Activated CD4-positive, alpha-beta T cell treated with anti-CD3 and anti-CD28 coated beads, Interleukin-2, amount 50 U/mL, for 1 hour (primary cell): Measurements from ENCODE around the gene UBE2Q2.
A peak's percentile ranks its signal among the peaks of the same experiment; 100 is the strongest.
"Not testable (repeated sequence)": the region's sequence is repeated elsewhere in the genome, so short reads cannot be mapped to it uniquely, and the experiment has no call there.

Source experiments
- DNase-seq: peaks from one replicate; pipeline ENCODE4 v3.0.0-alpha.2; 2020

UBE2Q2 gene

DNA sequence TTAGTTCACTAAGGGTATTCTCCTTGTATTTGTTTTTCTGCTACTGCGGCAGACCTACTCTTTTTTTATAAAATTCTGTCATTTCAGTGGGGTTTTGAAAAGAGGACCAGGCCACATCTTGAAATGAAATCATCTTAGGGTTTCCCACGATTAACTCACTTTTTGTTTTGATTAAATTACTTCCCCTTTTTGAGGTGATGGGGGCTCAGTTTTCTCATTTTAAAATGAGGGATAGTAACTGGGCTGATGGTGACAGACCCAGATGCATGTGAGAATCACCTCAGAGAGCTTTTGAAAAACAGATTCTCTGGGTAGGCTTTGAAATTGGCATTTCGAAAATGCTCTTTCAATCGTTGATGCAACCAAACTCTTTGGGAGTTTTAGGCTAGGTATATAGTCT is 24.2 kb downstream of the UBE2Q2 start:
- DNase-seq = no peak

DNA sequence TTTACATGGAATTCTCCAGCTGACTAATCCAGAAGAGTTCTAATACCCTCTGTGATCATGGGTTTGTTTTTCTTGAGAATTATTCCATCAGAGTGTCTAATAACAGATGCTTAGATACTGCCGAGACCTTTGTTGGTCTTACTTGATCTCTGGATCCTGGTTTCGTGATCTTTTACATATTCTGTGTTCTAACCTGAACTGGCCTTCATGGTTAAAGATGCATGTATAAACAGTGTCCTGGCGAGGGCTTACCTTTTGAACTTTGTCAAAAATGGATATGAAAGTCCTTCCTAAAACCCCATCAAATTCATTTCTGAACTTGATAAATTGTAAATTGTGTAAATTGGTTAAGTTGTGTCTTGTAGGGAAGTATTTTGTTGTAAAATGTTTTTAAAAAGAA is 24.8 kb downstream of the UBE2Q2 start:
- DNase-seq = no peak

DNA sequence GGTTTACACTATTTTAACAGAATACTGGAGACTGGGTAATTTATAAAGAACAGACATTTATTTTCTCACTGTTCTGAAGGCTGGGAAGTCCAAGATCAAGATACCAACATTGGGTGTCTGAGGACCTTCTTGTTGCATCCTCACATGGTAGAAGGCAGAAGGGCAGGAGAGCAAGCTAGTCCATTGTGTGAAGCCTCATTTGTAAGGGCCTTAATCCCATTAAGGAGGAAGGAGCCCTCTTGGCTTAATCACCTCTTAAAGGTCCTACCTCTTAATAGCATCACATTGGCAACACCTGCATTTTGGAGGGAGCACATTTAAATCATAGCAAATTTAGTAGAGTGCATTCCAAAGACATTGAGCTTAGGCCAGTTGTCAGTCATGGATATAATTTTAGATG is 26.2 kb downstream of the UBE2Q2 start:
- DNase-seq = no peak

DNA sequence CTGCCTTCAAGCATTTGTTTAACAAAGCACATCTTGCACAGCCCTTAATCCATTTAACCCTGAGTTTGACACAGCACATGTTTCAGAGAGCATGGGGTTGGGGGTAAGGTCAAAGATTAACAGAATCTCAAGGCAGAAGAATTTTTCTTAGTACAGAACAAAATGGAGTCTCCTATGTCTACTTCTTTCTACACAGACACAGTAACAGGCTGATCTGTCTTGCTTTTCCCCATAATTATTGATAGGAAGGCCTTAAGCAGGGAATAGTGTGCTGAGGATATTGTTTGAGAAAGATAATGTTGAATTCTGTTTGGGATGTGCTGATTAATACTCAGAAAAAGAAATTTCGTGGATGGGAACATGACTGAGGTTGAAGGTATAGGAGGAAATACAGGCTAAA is 28.3 kb downstream of the UBE2Q2 start:
- not testable (repeated sequence) for DNase-seq

DNA sequence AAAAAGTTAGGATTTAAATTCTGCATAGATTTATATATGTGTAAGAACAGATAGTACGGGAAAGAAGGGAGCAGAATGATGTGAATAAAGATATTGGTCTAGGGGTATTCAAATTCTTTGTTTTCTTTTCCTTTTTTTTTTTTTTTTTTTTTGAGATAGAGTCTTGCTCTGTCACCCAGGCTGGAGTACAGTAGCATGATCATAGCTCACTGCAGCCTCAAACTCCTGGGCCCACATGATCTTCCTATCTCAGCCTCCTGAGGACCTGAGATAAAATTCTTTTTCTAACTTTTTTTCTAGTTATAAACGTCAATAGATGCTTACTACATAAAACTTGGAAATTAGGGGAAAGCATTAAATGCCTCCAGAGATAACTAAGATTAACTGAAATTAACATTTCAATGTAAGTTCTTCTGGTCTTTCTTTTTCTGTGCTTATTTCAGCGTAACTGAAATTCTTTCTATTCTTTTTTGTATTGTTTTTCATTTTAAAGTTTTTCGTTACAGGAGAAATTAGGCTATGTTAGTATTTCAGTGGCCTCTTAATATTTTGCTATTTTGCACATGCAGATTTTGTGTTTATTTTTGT is 29.2 kb downstream of the UBE2Q2 start:
- DNase-seq = no peak

DNA sequence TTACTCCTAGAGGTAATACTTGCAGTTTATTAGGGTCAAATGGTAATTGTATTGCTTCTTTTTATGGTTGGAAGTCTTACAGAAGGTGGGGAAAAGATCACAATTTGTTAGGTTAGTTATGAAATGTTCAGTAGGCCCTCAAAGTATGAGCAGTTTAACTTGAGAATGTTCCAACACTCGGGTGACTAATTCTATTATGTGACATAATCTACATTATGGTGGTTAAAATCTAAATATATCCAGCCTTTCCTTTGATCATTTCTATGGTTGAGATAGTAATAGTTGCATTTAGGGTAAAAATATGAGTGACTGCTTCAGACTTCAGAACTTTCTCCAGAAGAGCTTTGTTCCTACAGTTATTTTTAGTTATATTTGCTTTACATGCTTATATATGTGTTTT is 40.8 kb downstream of the UBE2Q2 start:
- no peak for DNase-seq

DNA sequence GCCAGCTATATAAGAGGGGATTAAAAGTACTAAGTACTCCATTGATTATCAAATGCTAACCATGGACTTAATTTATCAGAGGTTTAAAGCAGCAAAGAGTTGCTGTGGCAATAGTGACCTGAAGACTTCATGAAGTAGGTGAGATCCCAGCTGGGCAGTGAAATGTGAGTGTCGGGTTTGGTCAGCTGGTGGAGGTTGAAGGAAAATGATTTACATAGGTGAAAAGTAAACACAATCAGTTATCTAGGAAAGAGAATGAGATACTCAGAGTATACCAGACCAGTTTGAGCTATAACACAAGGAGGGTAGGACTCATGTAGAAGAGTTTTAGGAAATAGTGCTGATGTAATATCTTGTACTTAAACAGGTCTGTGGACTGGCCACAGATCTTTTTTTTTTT is 43.9 kb downstream of the UBE2Q2 start:
- no peak for DNase-seq

DNA sequence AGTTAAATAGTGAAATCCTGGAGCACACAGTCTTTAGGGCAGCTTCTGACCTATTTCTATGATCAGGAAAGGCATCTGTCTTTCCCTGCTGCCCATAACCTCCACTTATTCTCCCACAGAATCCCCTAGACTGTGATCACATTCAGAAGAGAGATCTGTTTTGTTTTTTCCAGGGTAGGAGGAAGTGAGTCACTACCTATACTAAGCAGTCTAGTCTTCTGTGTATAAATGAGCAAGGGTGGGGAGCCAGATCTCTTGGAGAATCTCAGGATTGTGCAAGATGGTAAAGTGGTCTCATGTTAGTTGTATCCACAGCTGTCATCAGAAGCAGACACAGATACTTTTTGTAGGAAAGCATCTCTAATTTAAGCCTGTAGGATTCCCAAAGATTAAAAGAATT is 48.6 kb downstream of the UBE2Q2 start:
- no peak for DNase-seq

DNA sequence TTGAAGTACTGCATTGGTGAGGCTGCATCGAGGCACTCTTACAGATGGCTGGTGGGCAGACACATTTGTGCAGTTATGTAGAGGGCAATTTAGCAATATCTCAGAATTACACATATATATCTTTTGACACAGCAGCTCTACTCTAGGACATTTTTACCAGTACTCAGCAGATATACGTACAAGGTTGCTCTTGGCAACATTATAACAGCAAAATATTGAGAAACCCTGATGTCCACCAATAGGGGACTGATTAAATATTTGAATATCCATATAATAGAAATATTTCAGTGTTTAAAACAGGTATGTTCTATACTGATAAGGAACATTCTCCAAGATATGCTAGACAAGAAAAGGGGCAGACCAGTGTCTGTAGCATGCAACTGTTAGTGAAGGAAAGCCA is 52.5 kb downstream of the UBE2Q2 start:
- DNase-seq = no peak

DNA sequence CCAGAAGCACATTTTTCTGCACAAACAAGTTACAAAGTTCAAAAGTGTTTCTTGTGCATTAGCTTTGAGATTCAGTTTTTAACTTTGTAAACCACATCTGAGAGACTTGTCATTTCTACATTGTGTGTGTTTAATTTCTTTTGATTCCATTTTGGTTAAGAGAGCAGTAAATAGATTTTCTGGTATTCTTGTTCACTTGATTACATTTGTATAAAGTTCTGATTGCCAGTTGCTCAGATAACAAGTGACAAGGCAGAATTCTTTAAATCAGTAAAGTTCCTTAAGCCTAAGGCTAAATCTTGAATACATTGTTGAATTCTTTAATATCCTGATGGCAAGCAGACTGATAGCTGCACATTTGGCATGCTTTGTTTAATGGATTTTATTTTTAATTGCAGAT is 57.3 kb downstream of the UBE2Q2 start:
- no peak for DNase-seq

DNA sequence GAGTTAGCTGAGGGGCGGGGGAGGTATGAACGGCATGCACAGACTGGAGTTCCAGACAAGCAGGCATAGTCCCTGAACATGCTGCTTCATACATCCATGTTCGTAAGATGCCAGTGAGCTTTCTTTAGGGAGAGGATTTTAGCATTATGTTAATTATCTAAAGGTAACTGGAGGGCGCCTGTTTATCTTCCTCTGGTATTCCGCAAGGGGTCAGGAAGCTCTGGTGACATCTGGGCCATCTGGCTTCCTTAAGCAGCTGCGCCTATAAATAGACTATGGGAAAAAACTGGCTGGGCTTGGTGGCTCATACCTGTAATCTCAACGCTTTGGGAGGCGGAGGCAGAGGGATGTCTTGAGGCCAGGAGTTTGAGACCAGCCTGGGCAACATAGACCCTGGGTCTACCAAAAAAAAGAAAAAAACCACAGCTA is 58.9 kb downstream of the UBE2Q2 start:
- no peak for DNase-seq

DNA sequence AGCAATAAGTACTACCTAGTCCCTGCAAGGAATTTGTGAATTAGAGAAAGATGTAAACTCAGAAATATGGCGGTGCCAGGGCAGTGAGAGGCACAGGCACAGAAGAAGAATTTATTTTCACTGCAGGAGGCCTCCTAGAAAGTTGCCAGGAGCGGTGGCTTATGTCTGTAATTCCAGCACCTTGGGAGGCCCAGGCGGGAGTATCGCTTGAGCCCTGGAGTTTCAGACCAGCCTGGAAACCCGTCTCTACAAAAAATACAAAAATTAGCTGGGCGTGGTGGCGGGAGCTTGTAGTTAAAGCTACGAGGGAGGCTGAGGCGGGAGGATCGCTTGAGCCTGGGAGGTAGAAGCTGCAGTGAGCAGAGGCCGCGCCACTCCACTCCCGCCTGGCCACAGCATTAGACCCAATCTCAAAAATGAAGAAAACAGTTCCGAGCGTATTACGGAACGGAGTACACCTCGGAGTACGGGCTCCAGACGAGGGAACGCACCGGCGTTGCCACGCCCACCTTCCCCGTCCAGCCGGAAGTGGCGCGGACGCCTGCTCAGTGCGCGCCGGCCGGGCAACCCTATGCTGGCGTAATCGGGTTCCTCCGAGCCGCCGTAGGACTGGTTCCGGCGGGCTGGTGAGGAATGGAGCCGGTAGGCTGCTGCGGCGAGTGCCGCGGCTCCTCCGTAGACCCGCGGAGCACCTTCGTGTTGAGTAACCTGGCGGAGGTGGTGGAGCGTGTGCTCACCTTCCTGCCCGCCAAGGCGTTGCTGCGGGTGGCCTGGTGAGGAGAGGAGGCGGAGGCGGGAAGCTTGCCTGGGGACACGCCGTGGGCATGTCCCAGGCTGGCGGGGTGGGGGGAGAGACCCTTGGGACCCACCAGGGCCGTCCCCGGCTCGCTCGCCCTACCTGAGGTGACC is 60.3 kb downstream of the UBE2Q2 start, which contains the start of gene FBXO22:
FBXO22 (plus strand) TSS at position 548 of the 909 bp plus-strand sequence; CDS start at position 634, 86 bp downstream.
- peak; percentile 87 for DNase-seq

DNA sequence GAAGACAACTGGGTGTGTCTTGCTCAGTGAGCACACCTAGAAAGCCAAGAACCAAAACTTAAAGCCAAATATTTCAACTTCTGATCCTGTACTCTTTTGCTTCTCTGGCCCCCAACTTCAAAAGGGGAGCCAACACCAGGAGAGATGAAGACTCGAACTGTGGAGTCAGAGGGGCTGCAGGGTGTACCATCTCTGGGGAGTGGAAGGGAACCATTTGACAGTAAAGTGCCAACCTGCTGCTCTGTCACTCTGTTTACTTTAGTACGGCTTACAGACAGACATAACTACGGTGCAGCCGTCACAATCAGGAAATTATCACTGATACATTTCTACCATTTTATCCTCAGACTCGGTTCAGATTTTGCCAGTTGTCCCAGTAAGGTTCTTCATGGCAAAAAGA is 62.0 kb downstream of the UBE2Q2 start:
- no peak for DNase-seq

DNA sequence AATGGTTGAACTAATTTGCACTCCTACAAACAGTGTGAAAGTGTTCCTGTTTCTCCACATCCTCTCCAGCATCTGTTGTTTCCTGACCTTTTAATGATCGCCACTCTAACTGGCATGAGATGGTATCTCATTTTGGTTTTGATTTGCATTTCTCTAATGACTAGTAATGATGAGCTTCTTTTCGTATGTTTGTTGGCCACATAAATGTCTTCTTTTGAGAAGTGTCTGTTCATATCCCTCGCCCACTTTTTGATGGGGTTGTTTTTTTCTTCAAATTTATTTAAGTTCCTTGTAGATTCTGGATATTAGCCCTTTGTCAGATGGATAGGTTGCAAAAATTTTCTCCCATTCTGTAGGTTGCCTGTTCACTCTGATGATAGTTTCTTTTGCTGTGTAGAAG is 67.1 kb downstream of the UBE2Q2 start:
- DNase-seq = not testable (repeated sequence)

DNA sequence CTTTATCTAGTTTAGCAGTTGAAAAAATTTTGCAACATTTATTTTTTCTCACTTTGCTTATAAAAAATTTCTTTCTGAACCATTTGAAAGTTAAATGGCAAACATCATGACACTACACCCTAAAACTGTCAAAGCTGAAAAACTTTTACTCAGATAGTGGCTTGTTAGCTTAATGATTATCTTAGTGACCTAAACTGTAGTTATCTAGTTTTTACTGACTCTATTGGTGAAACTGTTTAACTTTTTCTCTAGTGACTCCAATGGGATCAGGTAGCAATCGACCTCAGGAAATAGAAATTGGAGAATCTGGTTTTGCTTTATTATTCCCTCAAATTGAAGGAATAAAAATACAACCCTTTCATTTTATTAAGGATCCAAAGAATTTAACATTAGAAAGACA is 73.7 kb downstream of the UBE2Q2 start:
- no peak for DNase-seq

DNA sequence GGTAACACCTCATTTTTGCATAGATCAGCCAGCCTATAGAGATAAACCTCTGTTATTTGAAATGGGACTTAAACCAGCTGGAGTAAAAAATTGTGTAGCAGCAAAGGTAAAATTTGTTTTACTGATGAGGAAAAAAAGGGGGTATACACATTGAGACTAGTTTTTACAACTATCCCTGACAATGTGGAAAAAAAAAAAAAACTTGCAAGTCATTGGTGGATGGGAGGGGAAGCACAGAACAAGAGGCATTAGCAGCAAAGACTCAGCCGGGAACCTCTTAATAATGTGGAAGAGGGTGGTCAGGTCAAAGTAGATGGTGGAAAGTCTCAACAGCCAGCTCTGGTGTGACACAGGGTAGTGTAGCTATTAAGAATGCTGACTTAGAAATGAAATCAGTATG is 74.9 kb downstream of the UBE2Q2 start:
- DNase-seq = no peak

DNA sequence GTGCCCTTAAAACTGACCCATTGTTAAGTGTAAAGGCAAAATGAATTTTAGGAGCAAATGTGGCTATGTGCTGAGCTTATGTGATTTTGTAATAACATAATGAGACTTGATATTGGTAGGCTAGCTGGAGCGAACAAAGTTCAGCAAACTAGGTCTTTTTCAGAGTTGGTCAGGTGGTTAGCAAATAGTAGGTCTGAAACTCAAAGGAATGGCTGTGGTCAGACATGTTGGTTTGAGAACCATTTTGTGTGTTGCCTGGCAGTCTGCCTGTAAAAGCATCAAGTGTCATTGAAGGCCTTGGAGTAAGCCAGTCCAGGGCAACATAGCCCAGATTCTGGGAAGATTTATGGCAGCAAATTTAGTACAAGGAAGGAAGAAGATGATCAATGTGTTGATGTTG is 76.8 kb downstream of the UBE2Q2 start:
- DNase-seq = no peak

DNA sequence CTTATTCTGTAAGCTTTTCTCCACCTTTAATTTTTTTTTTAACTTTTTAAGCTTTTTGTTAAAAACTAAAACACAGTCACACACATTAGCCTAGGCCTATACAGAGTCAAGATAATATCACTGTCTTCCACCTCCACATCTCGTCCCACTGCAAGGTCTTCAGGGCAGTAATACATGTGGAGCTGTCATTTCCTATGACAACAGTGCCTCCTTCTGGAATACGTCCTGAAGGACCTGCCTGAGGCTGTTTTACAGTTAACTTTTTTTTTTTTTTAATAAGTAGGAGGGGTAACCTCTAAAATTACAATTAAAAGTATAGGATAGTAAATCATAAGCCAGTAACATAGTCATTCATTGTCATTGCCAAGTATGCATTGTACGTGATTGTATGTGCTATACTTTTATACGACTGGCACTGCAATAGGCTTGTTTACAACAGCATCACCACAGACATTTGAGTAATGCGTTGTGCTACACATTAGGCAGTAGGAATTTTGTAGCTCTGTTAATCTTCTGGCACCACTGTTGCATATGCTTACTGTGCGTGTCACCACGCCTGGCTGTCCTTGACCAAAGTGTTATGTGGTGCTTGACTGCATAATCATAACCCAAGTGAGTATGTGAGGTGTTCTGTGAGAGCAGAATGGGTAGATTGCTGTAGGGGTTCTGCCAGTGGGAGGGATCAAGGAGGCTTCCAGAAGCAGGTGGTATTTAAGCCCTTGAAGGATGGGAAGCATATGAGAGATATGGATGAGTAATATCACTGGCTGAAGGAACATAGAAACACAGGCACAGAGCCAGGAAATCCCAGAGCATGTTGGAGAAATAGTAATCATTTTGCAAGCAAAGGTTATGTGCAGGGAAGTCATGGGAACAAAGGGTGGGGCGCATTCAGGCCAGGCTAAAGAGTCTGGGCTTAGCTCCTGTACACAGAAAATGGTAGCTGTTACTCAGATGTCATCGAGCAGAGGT is 78.8 kb downstream of the UBE2Q2 start:
- no peak for DNase-seq

DNA sequence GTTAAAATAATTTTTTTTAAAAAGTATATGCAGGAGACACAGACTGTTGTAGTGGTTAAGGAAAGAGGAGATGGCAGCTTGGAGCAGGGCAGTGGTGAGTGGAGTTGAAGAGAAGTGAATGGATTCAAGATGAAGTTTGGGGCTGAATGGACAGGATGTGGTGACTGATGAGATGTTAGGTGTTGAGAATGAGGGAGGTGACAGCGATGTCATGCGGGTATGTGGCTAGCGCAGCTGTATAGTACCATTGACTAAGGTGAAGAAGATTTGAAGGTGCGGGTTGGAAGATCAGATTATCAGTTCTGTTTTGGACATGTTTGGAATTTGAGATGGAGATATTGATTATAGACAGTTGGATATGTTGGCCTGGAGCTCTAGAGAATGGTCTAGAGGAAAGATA is 80.5 kb downstream of the UBE2Q2 start:
- DNase-seq = no peak

DNA sequence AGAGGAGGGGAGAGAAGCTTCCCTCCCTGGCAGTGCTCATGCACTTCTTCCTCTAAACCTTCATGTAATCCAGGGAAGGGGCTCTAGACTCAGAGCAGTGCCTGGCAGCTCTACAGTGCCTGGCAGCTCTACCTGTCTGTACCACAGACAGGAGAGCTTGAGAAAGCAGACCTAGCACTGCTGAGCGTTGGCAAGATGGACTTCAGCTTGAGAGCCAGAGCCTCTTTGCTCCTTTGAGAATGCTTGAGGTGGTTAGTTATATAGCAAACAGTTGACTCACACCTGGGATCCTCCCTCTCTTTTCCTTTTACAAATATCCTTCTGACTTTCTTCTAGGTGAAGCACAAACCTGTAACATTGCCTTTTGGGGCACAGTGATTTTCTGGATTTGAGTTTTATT is 81.3 kb downstream of the UBE2Q2 start:
- no peak for DNase-seq

DNA sequence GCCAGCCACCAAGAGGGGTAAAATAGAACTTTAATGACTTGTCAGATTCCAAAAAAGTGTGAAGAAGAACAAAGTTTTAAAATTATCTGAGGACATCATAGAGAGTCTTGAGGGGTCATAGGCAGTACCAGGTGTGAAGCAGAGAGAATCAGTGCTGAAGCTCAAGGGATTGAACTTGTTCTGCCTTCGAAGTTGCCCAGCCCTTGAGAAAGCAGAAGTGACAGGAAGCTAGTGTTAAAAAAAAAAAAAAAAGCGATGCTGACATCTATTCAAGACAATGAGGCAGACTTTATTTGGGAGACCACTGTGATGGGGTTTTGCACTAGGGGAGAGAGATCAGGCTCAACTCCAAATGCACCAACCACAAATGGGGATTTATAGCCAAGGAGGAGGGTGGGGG is 82.2 kb downstream of the UBE2Q2 start:
- no peak for DNase-seq

DNA sequence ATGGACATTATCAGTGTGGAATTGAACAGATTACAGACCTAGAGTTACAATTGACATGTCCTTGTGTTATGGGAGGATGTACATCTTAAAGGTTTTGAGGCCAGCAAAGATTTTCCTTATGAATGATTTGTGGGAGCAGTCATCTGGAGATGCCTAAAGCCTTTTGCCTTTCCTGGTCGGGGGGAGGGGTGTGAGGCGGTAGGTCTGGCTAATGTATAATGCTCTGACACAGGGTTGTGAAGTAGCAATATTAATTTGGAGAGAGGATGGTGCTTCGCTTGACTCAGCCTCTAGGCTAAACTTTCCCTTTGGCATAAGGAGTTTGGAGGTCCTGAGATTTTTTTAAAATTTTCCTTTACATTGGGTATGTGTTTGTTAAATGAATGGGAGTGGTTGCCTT is 83.7 kb downstream of the UBE2Q2 start:
- no peak for DNase-seq

DNA sequence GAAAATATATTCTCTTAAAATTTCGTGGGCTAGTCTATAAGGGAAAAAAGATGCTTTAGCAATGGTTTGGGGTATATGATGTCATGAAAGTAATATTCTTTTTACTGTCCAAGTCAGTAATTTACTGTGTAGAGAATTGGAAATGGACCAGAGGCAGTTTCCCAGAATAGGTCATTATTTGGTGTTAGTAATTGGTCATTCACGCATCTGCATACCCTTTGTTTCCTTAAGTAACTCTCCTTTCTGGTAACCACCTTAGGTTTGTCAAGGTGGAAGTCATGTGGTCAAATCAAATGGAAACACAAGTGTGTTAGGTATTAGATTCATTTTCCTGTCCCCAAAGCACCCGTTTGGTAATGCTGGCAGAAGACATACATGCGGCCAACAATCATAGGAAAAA is 84.4 kb downstream of the UBE2Q2 start:
- DNase-seq = no peak
